HCT116 (cell line): ENCODE data around the gene TWF2. TPM values are rescaled to one million over a fixed set of nuclear protein-coding genes. Genes with fewer than 3 reads are reported as not detected.

Experiments
- ATAC-seq: fragments of 200-7000 bp; cut with Tn5 transposase; 2 replicates; pipeline ENCODE4 v1.9.1; 2020; ENCODE audit warnings: mild to moderate bottlenecking, moderate library complexity
- BruUV-seq: library from RNA; stranded (reverse); fragments of 400-500 nt; replicated peaks from 2 replicates; lab custom pipeline; 2021; lab: Mats Ljungman, UMichigan
- CTCF ChIA-PET: fragments of 300-600 bp; sonication (Branson Sonifier 250); formaldehyde crosslinking; loops from one replicate; lab custom pipeline; 2021; ENCODE audit warnings: antibody characterized with exemption; lab: Charles Lee
- POLR2A ChIA-PET: fragments of 300-600, 350-600 bp; sonication (Branson Sonifier 250); formaldehyde crosslinking; loops from one replicate; lab custom pipeline; 2021; ENCODE audit warnings: antibody characterized with exemption; lab: Charles Lee
- RAD21 ChIA-PET, 2 experiments: fragments of 300-600 bp; sonication (Branson Sonifier 250); formaldehyde crosslinking; loops; one replicate each; lab custom pipeline; 2023; ENCODE audit warnings: low total read pairs in 2 of 2; ENCODE audit not compliant: uncharacterized antibody in 2 of 2, unreplicated experiment in 2 of 2, low non-redundant PET in 1 of 2; lab: Charles Lee
- DNase-seq: peaks from one replicate; pipeline ENCODE4 v3.0.0-alpha.2; 2010; ENCODE audit warnings: low read depth, low spot score
- H2AFZ ChIP-seq: fragments of 200-600 bp; shearing (Covaris generic), sonication (generic); 2 replicates; pipeline ENCODE4 v1.6.1; 2017; ENCODE audit warnings: low read depth, mixed run types, mixed read lengths, antibody characterized with exemption, low read length; ENCODE audit not compliant: poor library complexity, severe bottlenecking
- H3K27ac ChIP-seq: 2 replicates; pipeline ENCODE4 v1.5.1; 2012; ENCODE audit warnings: low read depth, low read length
- H3K27me3 ChIP-seq: fragments of 200-600 bp; sonication (generic); 2 replicates; pipeline ENCODE4 v1.6.1; 2016; ENCODE audit warnings: mixed run types, low read length, mixed read lengths; ENCODE audit not compliant: insufficient read depth
- H3K36me3 ChIP-seq, 2 experiments: fragments of 200-500 bp in 1 of 2; fragments of 200-600 bp in 1 of 2; sonication (Bioruptor generic) in 1 of 2; sonication (generic) in 1 of 2; 2 replicates each; pipeline versions ENCODE4 v1.5.1 to v1.6.1; 2014 to 2016; ENCODE audit warnings: low read length in 2 of 2, inconsistent platforms in 1 of 2, mixed read lengths in 1 of 2, mixed run types in 1 of 2; ENCODE audit not compliant: insufficient read depth in 2 of 2, control insufficient read depth in 1 of 2
- H3K4me1 ChIP-seq, 2 experiments: fragments of 200-600 bp in 1 of 2; sonication (generic) in 1 of 2; 2 replicates each; pipeline versions ENCODE4 v1.5.1 to v1.6.1; 2012 to 2017; ENCODE audit warnings: low read length in 2 of 2, inconsistent platforms in 1 of 2, mild to moderate bottlenecking in 1 of 2, mixed read lengths in 1 of 2, mixed run types in 1 of 2, moderate library complexity in 1 of 2; ENCODE audit not compliant: insufficient read depth in 2 of 2, control insufficient read depth in 1 of 2
- H3K4me2 ChIP-seq: fragments of 200-600 bp; sonication (generic); 2 replicates; pipeline ENCODE4 v1.6.1; 2017; ENCODE audit warnings: mixed run types, low read length, mixed read lengths
- H3K4me3 ChIP-seq, 2 experiments: fragments of 200-600 bp in 1 of 2; sonication (generic) in 1 of 2; replicated peaks in 1 of 2; 2 replicates each; pipeline ENCODE4 v1.5.1; 2011 to 2016; ENCODE audit warnings: low read length in 2 of 2, control low read depth in 1 of 2, low read depth in 1 of 2, mild to moderate bottlenecking in 1 of 2, mixed read lengths in 1 of 2, mixed run types in 1 of 2
- H3K79me2 ChIP-seq: fragments of 200-600 bp; sonication (generic); 2 replicates; pipeline ENCODE4 v1.6.1; 2017; ENCODE audit warnings: mild to moderate bottlenecking, mixed run types, low read length, moderate library complexity, mixed read lengths; ENCODE audit not compliant: insufficient read depth
- H3K9ac ChIP-seq: fragments of 200-600 bp; sonication (generic); 2 replicates; pipeline ENCODE4 v1.6.1; 2016; ENCODE audit warnings: low read length, mixed read lengths
- H3K9me2 ChIP-seq: fragments of 200-600 bp; sonication (generic), shearing (Covaris generic); 2 replicates; pipeline ENCODE4 v1.6.1; 2017; ENCODE audit warnings: mixed run types, mild to moderate bottlenecking, moderate library complexity; ENCODE audit not compliant: insufficient read depth
- H3K9me3 ChIP-seq, 2 experiments: fragments of 200-500 bp in 1 of 2; fragments of 200-600 bp in 1 of 2; sonication (Bioruptor generic) in 1 of 2; sonication (generic) in 1 of 2; 2 replicates each; pipeline ENCODE4 v1.6.1; 2014 to 2017; ENCODE audit warnings: low read length in 2 of 2, mixed read lengths in 2 of 2, inconsistent platforms in 1 of 2, low read depth in 1 of 2, mild to moderate bottlenecking in 1 of 2, mixed run types in 1 of 2, moderate library complexity in 1 of 2; ENCODE audit not compliant: control insufficient read depth in 1 of 2, insufficient read depth in 1 of 2
- H4K20me1 ChIP-seq: fragments of 200-600 bp; sonication (generic), shearing (Covaris generic); 2 replicates; pipeline ENCODE4 v1.6.1; 2017; ENCODE audit warnings: mixed run types, mild to moderate bottlenecking, moderate library complexity; ENCODE audit not compliant: insufficient read depth
- CBX3 ChIP-seq: IDR thresholded peaks from 2 replicates; pipeline ENCODE4 v1.6.1; 2012; ENCODE audit warnings: low read depth
- CTCF ChIP-seq, 3 experiments: fragments of 200-600 bp in 1 of 3; sonication (generic) in 1 of 3; IDR thresholded peaks in 2 of 3; conservative IDR thresholded peaks in 1 of 3; 2 replicates each; pipeline ENCODE4 v1.5.1; 2012 to 2017; ENCODE audit warnings: low read depth in 2 of 3, low read length in 2 of 3, antibody characterized with exemption in 1 of 3, borderline replicate concordance in 1 of 3, control low read depth in 1 of 3, mild to moderate bottlenecking in 1 of 3, mixed read lengths in 1 of 3, mixed run types in 1 of 3, moderate library complexity in 1 of 3; ENCODE audit not compliant: insufficient read depth in 1 of 3
- EGR1 ChIP-seq: IDR thresholded peaks from 2 replicates; pipeline ENCODE4 v1.6.1; 2012; ENCODE audit warnings: low read depth
- EZH2 ChIP-seq: fragments of 200-600 bp; sonication (generic); IDR thresholded peaks from 2 replicates; pipeline ENCODE4 v1.6.1; 2017; ENCODE audit warnings: antibody characterized with exemption, mixed run types
- EZH2phosphoT487 ChIP-seq: fragments of 200-600 bp; IDR thresholded peaks from 2 replicates; pipeline ENCODE4 v1.6.1; 2018; ENCODE audit warnings: antibody characterized with exemption, borderline replicate concordance
- JUND ChIP-seq: IDR thresholded peaks from 2 replicates; pipeline ENCODE4 v1.6.1; 2012
- POLR2A ChIP-seq: IDR thresholded peaks from 2 replicates; pipeline ENCODE4 v1.7.0; 2011; ENCODE audit warnings: borderline replicate concordance; ENCODE audit not compliant: insufficient read depth, insufficient read length; ENCODE audit errors: extremely low read depth
- POLR2AphosphoS5 ChIP-seq: IDR thresholded peaks from 2 replicates; pipeline ENCODE4 v1.6.1; 2011; ENCODE audit warnings: mild to moderate bottlenecking, low read depth, low read length, moderate library complexity
- SIN3A ChIP-seq: IDR thresholded peaks from 2 replicates; pipeline ENCODE4 v1.6.1; 2012; ENCODE audit warnings: low read depth
- SP1 ChIP-seq: IDR thresholded peaks from 2 replicates; pipeline ENCODE4 v1.6.1; 2012; ENCODE audit warnings: low read depth
- SRF ChIP-seq: IDR thresholded peaks from 2 replicates; pipeline ENCODE4 v1.6.1; 2012; ENCODE audit warnings: low read depth
- ZFX ChIP-seq: fragments of 450-650 bp; IDR thresholded peaks from 2 replicates; pipeline ENCODE4 v1.6.1; 2017
- ZNF274 ChIP-seq: fragments of 200-500 bp; sonication (Bioruptor generic); IDR thresholded peaks from 2 replicates; pipeline ENCODE4 v1.6.1; 2014; ENCODE audit warnings: mild to moderate bottlenecking, low read depth, low read length, inconsistent platforms
- intact Hi-C: fragments of 100-400 bp; cut with micrococcal nuclease; formaldehyde crosslinking; loops from 2 replicates; pipeline ENCODE4 v1.10.0; 2022
- total RNA-seq: library from RNA; stranded (reverse); gene quantifications from one replicate; pipeline ENCODE4 v1.2.1, GENCODE V29; 2021; ENCODE audit not compliant: unreplicated experiment
- TF ChIP-seq, protein P1 (sequence below): IDR thresholded peaks from 2 replicates; pipeline ENCODE4 v1.6.1; 2012

The TWF2 gene
- total RNA-seq, 1 experiment from 2014 or later, result 100 TPM

GRCh38 chr3:52204337-52205073 lies 34.5 kb downstream of the TWF2 start:
- Histone ChIP-seq H4K20me1 (no peaks in the 10 kb centered on the region), H3K9me2 (no peaks in the 10 kb centered on the region), H3K9me3 (no peaks in the 10 kb centered on the region), H3K27ac (no peak overlapping the region), H3K4me2 (no peak overlapping the region), H3K27me3 (no peaks in the 10 kb centered on the region), H3K4me1 (0 out of 4 replicates have a peak, but pooled peaks cover 0 to under 1% of the 10 kb centered on the region in 2 experiments), H2AFZ (no peak overlapping the region), H3K79me2 (peaks cover 11% of the 10 kb centered on the region), H3K36me3 (peaks cover 69 to 73% of the 10 kb centered on the region in 2 experiments), H3K9ac (no peak overlapping the region), H3K4me3 (no peak overlapping the region)
- intact Hi-C loops, result no loop called here
- TF ChIP-seq POLR2A (no peak), SP1 (no peak), SIN3A (no peak), CBX3 (no peak), POLR2AphosphoS5 (no peak), SRF (no peak), CTCF (IDR thresholded peaks at IDR 0.05 in 2 of 3, conservative IDR thresholded peaks at IDR 0.05 in 1 of 3; ENCODE audit: borderline replicate concordance in 1 of 3, insufficient read depth in 1 of 3, low read depth in 2 of 3, low read length in 2 of 3) (no peak), EZH2phosphoT487 (no peak), ZNF274 (no peak), JUND (no peak), EZH2 (no peak), EGR1 (no peak), ZFX (no peak)
- TF ChIP-seq, protein P1, sequence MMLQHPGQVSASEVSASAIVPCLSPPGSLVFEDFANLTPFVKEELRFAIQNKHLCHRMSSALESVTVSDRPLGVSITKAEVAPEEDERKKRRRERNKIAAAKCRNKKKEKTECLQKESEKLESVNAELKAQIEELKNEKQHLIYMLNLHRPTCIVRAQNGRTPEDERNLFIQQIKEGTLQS, result no peak
- no TSS peak for BruUV-seq
- no peak for DNase-seq
- RAD21 ChIA-PET, result no interaction called here
- ATAC-seq, result no peak
- CTCF ChIA-PET, result interaction anchor here (1.0 kb wide), 1 partner anchor 27 kb away, joined by 4 read pairs; no protein-coding TSS in a partner anchor
- POLR2A ChIA-PET, result interaction anchor here (0.9 to 2.4 kb wide), 3 partner anchors 7 to 48 kb away, joined by 3 to 7 read pairs (median 3); no protein-coding TSS in a partner anchor
